ENCODE measurements around the gene PCMTD2.
"Not testable (repeated sequence)": the region's sequence is repeated elsewhere in the genome, so short reads cannot be mapped to it uniquely, and the experiment has no call there.

The PCMTD2 gene

DNA sequence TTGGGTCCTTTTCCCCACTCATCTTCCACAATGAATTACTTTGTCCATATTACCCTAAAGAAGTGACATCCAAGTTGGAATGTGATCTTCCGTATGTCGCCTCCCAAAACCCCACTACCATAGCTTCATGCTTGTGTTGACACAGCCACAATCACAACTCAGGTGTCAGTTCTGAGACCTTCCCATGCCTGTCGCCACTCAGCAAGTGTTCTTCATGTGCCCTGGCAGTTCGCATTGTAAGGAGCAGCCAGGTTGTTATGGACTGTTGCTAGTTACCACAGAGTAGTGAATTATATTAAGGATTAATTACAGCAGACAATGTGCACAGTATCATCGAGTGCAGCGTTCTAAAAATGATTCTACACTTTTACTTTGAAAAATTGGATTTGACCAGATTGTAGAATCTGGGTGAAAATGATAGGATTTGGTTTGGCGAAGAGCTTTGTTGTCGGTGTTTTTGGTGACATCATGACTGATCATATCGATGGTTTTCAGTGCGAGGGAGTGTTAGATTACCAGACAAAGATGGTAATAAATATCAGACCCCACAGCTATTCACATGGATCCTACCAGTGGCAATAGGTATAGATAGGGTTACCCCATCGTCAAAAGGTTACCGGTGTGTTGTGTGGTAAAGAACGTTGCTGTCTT, 1.7 kb downstream of the PCMTD2 start:
- DNase-seq: no peak

DNA sequence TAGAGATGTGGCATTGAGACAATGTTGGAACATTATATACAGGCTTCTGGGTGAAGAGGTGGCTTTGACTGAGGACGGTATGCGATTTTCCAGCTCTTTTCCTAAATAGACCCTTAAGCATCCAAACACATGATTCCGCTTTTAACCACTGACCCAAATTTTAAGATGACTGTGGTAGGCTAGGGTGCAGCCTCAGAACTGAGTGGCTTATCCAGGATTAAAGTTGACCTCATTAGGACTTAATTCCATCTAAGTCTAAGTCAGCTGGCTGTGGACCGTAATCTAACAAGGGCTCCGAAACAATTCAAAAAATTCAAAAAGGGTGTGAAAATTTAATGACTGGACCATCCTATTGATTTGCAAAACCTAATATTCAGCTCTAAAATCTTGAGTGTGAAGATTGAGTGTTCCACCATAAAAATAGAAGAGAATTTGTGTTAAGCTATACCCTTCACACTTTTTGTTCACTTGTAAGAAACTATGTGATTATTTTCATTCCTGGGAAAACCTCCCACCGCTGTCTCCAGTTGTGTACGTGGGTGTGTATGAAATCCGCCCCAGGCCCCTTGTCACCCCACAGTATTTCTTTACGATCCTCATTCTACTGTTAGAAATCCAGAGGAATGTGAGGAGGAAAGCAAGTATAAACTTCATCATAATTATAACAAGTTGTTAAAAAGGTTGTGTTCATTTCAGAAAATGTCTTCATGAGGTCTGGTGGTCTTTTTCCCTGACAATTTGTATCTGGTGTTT, 2.7 kb downstream of the PCMTD2 start:
- no peak for DNase-seq

DNA sequence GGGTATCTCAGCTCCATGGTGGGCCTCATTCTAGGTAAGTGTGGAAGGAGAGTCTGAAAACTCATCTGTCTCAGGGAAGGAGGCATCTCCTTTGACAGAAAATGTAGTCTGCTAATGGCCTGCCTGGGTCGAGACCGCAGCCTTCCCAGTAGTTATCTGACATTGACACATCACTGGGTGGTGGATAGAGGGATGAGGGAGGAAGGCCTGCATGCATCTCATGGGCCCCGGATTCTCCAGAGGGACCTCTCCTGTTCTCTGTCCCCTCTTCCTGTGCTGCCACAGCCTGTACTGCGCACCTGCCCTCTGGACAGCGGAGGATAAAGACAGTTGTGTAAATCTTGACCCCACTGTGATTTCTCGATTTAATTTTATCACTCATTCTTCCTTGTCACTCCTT, 4.7 kb downstream of the PCMTD2 start:
- DNase-seq: no peak

DNA sequence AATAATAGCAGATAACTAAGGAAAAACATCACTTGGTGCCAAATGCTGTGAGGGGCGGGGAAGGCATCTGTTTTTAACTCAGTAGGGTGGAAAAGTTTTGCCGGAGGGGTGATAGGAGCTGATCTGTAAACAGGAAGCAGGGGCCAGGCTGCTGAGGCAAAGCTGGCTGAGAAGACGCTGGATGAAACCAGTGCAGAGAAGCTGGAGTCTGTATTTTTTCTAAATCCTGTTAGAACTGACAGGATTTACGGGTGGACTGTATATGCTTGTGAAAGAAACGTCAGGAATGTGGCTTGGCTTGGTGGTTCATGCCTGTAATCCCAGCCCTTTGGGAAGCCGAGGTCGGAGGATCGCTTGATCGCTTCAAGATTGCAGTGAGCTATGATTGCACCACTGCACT, 5.6 kb downstream of the PCMTD2 start:
- no peak for DNase-seq

DNA sequence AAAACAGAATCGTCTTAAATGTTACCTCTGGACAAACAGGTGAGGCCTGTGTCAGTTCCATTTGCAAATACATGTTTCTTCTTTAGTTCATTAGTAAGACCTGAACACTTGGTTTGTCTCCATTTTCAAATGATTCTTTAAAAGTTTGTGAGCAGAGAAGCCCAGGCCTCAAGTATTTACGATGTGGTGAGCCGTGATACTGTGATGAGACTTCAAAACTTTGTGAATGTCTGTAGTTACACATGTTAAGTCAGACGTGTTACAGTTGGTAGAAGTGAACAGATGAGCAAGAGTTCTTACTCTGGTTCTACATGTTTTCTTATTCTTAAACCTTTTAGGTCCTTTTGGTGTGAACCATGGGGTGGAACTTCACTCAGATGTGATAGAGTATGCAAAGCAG, 8.5 kb downstream of the PCMTD2 start:
- DNase-seq: no peak

DNA sequence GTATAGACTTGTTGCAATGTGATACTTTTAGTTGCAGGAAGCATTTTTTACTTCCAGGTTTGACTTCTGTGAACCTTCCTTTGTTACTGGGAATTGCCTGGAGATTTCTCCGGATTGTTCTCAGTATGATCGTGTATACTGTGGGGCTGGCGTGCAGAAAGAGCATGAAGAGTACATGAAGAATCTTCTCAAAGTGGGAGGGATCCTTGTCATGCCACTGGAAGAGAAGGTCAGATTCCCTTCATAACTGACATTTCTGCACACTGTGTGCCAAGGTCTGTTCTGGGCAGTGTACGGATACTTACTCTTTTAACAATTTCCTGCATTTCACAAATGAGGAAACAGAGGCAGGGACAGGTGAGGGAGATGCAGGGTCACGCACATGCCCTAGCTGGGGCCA, 9.7 kb downstream of the PCMTD2 start:
- DNase-seq: no peak

DNA sequence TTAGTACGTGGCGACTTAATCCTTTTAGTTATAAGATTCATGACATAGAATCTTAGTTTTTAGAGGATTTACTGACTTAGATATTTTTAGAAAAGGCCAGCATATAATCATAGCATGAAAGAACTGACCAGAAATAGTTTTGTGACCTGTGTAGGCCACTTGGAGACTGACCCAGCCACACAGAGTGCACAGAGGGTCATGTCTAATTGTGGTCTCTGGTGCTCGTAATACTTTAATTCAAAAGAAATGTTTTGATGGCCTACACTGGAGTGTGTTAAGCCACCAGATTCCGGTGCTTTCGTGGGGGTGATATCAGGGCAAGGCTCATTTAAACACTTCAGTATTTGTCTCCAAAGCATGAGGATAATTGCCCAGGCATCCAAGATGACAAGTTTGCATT, 11.4 kb downstream of the PCMTD2 start:
- no peak for DNase-seq

DNA sequence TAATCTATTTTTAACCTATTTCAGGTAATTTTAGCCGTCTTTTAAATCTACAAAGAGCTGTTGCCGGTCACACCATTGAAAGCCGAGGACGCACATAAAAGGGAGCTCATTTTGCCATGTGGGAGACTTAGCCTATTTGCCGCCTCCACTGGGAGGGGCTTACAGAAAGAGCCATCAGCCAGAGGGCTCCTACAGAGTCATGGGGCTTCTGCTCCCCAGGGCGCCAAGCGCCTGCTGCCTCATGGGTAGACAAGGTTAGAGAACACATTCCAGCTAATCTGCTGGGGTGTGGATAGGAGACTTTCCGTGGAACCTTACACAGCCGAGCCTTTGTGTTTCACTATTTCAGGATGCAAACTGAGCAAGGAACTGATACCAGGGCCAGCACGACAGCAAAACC, 12.6 kb downstream of the PCMTD2 start:
- no peak for DNase-seq

DNA sequence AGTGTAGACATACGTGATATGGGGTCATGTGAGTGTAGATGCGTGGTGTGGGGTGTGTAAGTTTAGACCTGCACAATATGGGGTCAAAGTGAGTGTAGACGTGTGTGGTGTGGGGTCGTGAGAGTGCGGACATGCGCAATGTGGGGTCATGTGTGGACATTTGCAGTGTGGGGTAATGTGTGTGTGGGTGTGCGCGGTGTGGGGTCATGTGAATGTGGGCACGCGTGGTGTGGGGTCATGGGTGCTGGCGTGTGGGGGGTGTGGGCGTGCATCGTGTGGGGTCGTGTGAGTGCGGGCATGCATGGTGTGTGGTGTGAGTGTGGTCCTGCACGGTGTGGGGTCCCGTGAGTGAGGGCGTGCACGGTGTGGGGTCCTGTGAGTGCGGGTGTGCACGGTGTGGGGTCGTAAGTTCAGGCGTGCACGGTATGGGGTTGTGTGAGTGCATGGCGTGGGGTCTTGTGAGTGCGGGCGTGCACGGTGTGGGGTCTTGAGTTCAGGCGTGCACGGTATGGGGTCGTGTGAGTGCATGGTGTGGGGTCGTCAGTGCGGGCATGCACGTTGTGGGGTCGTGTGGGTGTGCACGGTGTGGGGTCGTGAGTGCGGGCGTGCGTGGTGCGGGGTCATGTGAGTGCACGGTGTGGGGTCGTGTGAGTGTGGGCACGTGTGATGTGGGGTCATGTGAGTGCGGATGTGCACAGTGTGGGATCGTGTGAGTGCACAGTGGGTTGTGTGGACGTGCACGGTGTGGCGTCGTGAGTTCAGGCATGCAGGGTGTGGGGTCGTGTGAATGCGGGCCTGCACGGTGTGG, 14.3 kb downstream of the PCMTD2 start:
- DNase-seq: no peak

DNA sequence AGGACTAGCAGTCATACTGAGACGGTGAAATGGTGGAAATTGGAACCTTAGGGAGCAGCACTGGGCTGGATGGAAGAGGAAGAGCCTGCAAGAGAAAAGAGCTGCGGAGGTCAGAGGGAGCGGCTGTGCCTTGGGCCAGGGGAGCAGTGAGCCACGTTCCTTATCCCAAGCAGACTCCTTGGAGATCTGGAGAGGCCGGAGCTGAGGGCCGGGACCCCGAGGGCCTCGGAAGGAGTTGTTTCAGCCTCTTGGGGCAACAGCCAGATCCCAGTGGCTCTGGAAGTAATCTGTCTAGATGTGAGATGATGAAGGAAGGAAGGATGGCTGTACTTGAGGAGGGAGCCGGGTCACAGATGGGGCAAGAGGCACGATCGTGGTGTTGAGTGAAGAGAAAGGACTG, 16.1 kb downstream of the PCMTD2 start:
- DNase-seq: no peak

DNA sequence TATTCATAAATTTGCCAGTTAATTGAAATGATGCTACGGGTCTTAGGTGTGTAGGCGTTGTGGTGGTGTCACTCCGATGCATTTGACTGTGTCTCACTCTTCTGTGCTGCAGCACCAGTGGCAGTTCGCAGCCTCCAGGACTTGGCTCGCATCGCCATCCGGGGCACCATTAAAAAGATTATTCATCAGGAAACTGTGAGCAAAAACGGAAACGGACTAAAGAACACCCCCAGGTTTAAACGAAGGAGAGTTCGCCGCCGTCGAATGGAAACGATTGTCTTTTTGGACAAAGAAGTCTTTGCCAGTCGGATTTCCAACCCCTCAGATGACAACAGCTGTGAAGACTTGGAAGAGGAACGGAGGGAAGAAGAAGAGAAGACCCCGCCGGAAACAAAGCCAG, 17.6 kb downstream of the PCMTD2 start:
- no peak for DNase-seq

DNA sequence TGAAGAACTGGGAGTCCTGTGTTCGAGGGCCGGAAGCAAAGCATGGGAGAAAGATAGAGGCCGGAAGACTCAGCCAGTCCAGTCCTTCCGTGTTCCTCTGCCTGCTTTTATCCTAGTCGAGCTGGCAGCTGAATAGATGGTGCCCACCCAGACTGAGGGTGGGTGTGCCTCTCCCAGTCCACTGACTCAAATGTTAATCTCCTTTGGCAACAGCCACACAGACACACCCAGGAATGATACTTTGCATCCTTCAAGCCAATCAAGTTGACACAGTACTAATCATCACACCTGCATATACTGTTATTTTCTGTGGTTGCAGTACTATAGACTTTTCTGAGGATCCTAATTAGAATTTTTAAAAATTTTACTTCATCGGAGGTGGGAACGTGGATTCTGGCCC, 21.3 kb downstream of the PCMTD2 start:
- no peak for DNase-seq

DNA sequence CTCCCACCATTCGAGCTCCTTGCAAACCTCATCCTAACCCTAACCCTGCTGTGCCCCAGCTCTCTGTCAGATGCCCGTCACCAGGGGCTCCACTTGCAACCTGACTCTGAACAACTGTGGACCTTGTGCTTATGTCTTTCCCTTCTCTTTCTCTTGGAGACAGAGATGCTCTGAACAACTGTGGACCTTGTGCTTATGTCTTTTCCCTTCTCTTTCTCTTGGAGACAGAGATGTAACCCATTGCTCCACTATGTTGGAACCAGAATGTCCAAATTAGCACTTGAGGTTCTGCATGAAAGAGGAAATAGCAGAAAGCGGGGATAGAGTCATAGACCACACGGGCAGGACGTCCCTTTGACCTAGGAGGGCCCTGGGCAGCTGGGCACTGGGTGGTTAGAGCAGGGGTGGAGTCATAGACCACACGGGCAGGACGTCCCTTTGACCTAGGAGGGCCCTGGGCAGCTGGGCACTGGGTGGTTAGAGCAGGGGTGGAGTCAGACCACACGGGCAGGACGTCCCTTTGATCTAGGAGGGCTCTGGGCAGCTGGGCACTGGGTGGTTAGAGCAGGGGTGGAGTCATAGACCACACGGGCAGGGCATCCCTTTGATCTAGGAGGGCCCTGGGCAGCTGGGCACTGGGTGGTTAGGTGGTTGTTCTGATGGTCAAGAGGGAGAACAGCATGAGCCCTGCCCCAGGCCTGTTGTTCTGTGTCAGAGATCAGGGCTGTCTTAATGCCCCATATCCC, 22.2 kb downstream of the PCMTD2 start:
- no peak for DNase-seq

DNA sequence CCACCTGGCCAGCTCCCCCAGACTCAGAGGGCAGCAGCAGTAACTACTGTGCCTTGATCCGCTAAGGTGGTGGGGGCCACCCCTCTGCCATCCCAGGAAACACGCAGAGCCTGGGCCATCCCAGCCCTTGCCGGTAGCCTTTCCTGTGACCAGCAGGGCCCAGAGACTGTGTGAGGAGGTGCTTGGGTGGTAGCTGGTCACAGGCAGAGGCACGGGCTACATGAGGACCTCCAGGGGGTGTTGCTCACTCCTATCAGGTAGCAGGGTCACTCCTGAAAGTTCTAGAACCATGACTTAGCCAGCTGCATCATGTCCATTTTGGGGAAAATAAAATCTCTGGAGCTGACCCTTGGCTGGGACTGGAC, 22.8 kb downstream of the PCMTD2 start:
- no peak for DNase-seq

DNA sequence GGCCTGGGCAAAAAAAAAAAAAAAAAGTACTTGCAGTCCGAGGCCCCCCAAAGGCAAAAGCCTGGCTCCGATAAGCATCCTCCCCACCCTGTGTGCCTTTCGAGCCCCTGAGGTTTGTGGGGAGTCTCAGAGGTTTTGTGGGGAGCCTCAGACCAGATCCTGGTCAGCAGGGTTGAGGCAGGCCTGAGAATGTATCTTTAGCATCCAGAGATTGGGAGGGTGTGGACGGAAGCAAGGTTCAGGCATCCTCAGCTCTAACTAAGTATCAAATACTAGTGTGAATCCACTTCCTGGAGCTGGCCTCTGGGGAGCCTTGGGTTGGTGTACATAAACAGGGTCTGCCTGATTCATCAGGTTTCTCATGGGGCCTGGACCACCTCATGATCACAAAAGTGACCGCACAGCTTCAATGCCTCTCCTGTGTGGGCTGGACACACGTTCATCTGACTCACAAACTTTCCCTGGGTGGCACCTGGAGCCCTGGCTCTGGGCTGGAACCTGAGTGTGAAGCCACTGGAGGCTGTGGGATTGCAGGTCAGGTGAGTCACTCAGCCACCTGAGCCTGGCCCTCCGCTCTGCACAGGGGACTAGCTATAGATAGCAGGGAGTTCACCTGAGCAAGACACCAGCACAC, 24.4 kb downstream of the PCMTD2 start:
- DNase-seq: no peak

DNA sequence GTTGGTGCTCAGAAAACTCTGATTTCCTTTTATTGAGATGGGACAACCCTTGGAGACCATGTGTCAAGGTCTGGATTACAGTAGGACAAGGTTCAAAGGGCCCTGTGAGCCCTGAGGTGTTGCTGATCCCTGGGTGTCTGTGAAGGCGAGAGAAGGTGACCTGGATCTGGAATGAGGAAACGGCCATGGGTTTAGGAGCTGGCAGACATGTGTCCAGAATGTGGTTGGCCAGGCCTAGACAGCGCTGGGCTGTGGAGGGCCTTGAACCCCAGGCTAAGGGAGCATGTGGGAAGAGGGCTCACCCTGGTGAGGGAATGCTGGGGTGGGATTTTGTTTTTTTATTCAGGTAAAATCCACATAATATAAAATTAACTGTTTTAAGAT, 24.9 kb downstream of the PCMTD2 start:
- DNase-seq: no peak

DNA sequence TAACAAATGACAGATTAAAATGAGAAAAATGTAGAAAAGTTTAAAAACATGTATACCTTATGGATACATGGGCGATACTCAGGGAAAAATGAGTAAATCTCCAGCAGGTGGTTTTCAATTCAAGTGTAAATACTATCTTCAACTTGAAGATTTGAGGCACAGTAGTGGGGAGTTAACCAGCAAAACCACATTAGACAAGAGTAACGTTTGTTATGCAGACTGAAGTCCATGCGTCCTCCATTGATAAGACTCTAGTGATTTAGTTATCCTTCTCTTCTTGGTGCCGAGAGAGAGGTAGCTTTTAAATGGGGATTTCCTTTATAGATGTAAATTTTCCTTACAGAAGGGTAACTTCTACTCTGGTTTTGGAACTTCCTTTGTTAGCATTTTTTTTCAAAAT, 28.1 kb downstream of the PCMTD2 start:
- DNase-seq: no peak

DNA sequence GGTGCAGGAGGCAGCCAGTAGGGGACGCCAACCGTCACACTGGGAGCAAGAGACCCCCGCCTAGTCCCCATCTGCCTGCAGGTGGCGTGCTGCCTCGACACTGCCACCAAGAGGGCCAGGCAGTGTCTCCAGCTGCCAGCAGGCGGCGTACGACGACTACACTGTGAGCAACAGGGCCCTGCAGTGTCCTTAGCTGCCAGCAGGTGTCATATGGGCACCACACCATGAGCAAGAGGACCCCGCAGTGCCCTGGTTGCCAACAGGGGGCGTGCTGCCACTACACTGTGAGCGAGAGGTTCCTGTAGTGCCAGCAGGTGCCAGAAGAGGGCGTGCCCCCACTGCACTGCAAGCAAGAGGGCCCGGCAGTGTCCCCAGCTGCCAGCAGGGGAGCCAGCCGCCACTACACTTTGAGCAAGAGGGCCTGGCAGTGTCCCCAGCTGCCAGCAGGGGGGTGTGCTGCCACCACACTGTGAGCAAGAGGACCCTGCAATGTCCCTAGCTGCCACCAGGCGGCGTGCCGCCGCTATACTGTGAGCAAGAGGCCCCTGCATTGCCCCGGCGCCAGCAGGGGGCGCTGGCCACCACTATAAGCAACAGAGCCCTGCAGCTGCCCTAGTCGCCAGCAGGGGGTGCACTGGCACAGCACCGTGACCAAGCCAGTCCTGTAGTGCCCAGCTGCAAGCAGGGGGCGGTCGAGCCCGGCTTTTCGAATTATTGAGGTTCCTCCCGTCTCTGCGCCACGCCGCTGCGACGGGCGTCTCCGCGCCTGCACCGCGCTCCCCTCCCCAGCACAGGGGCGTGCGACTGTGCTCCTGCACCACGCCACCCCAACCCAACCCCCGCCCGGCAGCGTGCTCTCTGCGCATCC, 30.3 kb downstream of the PCMTD2 start:
- not testable (repeated sequence) for DNase-seq

DNA sequence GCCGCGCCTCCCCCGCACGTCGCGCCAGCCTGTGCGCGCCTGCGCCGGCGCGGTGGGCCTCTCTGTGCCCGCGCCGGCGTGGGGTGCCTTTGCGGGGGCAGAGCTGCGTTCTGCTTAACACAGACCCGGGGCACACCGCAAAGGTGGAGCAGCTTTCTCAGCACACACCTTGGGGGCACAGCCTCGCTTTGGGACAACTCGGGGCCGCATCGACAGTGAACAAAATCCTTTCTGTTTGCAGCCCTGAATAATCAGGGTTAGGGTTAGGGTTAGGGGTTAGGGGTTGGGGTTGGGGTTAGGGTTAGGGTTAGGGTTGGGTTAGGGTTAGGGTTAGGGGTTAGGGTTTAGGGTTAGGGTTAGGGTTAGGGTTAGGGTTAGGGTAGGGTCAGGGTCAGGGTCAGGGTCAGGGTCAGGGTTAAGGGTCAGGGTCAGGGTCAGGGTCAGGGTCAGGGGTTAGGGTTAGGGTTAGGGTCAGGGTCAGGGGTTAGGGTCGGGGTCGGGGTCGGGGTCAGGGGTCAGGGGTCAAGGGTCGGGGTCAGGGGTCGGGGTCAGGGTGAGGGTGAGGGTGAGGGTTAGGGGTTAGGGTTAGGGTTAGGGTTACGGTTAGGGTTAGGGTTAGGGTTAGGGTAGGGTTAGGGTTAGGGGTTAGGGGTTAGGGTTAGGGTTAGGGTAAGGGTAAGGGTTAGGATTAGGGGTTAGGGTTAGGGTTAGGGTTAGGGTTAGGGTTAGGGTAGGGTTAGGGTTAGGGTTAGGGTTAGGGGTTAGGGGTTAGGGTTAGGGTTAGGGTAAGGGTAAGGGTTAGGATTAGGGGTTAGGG, 31.1 kb downstream of the PCMTD2 start:
- not testable (repeated sequence) for DNase-seq

DNA sequence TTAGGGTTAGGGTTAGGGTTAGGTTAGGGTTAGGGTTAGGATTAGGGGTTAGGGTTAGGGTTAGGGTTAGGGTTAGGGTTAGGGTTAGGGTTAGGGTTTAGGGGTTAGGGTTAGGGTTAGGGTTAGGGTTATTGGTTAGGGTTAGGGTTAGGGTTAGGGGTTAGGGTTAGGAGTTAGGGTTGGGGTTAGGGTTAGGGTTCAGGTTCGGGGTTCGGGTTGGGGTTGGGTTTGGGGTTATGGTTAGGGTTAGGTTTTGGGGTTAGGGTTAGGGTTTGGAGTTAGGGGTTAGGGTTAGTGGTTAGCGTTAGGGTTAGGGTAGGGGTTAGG, 31.7 kb downstream of the PCMTD2 start:
- DNase-seq: not testable (repeated sequence)

DNA sequence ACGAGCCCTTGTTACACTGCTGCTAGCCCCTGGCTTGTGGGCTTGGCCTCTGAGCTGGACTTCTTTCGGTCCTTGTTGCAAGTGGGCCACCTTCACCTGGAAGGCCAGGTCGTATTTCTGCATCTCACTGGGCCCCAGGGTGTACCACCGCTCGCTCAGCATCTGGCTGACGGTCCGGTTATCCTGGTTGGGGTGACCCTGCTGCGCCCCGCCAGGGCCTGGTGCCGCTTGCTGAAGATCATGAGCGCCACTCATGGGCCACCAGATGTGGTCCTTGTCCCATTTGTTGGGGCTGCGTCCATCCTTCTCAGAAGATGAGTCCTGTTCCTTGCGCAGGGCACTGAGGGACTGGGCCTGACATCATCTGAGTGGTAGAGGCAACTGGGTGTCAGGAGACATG, 36.6 kb downstream of the PCMTD2 start:
- not testable (repeated sequence) for DNase-seq
